ENCODE measurements around the gene RALGAPA2.

RALGAPA2 gene

DNA sequence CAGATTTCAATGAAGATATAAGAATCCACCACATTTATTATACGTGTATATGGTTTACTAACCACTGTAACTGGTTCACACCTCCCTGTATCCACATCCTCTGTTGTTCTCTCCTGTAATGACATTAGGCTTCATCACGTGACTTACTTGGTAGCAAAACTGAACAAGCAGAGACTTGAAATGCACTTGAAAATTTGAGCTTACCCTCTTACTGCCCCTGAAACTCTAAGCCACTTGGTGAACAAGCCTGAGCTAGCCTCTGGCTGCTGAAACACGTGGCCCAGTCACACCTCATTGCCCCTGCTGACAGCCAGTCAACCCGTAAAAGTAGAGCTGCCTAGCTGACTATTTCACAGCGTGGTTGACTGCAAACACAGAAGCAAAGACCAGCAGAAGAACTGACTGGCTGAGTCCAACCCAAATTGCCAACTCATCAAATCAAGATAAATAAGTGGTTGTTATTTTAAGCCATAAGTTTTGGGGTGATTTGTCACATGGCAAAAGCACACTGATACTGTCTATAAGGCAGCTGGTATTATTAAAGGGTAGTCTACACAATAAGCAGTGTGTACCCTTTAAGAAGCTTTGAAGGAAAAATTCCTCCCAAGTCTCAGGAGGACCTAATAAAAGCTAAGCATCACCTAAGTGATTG lies 109.0 kb downstream of the RALGAPA2 start:
- no peak for DNase-seq (ENCODE audit: low read depth)
- H3K4me3 ChIP-seq (ENCODE audit: low read depth, low read length), result no peak overlapping the region
- TF ChIP-seq, protein P1, sequence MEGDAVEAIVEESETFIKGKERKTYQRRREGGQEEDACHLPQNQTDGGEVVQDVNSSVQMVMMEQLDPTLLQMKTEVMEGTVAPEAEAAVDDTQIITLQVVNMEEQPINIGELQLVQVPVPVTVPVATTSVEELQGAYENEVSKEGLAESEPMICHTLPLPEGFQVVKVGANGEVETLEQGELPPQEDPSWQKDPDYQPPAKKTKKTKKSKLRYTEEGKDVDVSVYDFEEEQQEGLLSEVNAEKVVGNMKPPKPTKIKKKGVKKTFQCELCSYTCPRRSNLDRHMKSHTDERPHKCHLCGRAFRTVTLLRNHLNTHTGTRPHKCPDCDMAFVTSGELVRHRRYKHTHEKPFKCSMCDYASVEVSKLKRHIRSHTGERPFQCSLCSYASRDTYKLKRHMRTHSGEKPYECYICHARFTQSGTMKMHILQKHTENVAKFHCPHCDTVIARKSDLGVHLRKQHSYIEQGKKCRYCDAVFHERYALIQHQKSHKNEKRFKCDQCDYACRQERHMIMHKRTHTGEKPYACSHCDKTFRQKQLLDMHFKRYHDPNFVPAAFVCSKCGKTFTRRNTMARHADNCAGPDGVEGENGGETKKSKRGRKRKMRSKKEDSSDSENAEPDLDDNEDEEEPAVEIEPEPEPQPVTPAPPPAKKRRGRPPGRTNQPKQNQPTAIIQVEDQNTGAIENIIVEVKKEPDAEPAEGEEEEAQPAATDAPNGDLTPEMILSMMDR (IDR thresholded peaks at IDR 0.05; ENCODE audit: low read depth, low read length), result no peak
- no peak for TF ChIP-seq MYC (IDR thresholded peaks at IDR 0.05; ENCODE audit: low read depth, low read length)

DNA sequence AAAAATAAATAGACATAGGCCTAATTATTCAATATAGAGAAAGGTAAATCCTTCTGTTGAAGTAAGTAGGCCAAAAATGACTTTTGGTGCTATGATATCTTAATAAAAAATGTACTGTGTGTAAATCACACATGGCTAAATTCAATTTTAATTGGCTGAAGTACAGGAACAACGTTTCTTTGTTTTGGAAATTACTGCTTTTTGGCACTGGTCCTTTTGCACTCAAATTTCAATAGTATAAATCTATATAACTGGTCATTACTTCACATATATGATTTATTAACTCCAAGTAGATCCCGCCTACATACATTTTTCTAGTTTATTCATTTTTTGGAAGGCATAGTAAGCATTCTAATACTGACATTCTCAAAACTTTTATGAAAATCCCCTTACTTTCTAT lies 114.5 kb downstream of the RALGAPA2 start:
- TF ChIP-seq, protein P2, sequence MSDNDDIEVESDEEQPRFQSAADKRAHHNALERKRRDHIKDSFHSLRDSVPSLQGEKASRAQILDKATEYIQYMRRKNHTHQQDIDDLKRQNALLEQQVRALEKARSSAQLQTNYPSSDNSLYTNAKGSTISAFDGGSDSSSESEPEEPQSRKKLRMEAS (IDR thresholded peaks at IDR 0.05; ENCODE audit: low read depth, low read length), result no peak
- TF ChIP-seq POLR2A (IDR thresholded peaks at IDR 0.05; ENCODE audit: extremely low read depth, insufficient read length) (no peak), MYC (IDR thresholded peaks at IDR 0.05; ENCODE audit: low read depth, low read length) (no peak)
- TF ChIP-seq, protein P1 (IDR thresholded peaks at IDR 0.05; ENCODE audit: low read depth, low read length), result no peak
- no peak overlapping the region for H3K4me3 ChIP-seq (ENCODE audit: low read depth, low read length)
- no peak for DNase-seq (ENCODE audit: low read depth)

DNA sequence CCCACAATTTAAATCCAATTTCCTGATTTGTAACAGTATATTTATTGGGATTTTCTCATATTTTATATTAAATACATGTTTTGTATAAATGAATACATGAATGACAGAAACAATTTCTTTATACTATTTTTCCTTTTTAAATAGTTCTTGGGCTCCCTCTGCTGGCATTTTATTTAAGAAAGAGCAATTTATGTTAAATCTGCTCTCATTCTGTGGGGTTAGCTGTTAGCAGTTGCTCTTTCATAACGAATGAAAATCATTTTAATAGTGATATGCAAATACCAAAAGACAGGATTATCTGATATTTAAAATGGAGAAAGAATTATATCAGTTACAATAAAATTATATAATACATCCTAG lies 118.3 kb downstream of the RALGAPA2 start:
- TF ChIP-seq, protein P2 (IDR thresholded peaks at IDR 0.05; ENCODE audit: low read depth, low read length), result no peak
- TF ChIP-seq, protein P1 (IDR thresholded peaks at IDR 0.05; ENCODE audit: low read depth, low read length), result no peak
- TF ChIP-seq POLR2A (IDR thresholded peaks at IDR 0.05; ENCODE audit: extremely low read depth, insufficient read length), result no peak
- no peak for TF ChIP-seq MYC (IDR thresholded peaks at IDR 0.05; ENCODE audit: low read depth, low read length)
- peak; percentile 42 for DNase-seq (ENCODE audit: low read depth)
- no peak overlapping the region for H3K4me3 ChIP-seq (ENCODE audit: low read depth, low read length)

DNA sequence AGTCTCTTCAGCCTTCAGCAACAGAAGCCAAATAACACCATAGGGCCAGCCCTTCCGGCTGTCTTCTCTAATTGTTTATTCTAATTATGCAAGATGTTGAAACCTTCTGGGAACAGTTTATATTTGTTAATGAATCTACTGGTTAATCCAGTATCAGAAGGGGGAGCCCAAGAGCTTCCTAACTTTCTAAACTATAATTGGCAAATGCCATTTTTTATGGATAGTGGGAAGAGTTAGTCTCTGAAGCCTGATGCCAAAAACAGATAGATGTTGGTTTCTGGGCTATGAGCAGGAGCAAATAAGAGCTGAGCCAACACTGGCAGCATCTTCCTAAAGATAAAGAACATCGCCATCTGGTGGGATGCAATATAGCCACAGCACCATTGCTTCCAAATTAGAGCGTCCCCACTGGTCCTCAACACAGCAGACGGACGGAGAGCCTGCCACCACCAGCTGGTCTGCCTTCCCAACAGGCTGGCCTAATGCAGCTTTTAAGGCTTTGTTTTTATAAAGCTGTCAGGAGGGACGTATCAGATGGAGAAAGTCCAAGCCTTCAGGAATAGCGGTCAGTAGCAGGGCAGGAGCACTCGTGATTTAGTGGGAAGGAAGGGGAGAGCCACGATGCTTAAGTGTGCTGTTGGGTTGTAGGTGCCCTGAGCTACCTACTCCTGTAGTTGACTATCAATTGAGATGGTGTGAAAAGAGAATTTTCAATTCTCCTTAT lies 118.8 kb downstream of the RALGAPA2 start:
- no peak overlapping the region for H3K4me3 ChIP-seq (ENCODE audit: low read depth, low read length)
- peak; percentile 62 for DNase-seq (ENCODE audit: low read depth)
- no peak for TF ChIP-seq MYC (IDR thresholded peaks at IDR 0.05; ENCODE audit: low read depth, low read length)
- TF ChIP-seq, protein P1 (IDR thresholded peaks at IDR 0.05; ENCODE audit: low read depth, low read length), result peak; percentile 74

DNA sequence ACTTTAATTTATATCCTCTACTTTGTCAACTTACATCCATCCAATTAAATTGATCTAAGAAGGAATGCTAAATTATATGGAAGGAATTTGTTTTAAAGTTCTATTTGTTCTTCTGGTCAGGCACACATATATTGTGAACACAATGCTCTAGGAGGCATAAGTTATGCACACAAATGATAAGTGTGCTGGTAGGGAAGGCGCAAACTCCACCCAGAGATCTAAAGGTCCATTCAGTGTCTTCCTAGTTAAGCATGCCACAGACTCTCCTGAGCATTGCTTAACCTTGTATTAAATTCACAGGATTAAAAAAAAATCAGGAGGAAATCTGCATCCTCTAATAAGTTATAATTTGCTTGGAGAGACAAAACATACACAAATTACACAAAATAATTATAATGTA lies 127.3 kb downstream of the RALGAPA2 start:
- TF ChIP-seq MYC (IDR thresholded peaks at IDR 0.05; ENCODE audit: low read depth, low read length) (no peak), POLR2A (IDR thresholded peaks at IDR 0.05; ENCODE audit: extremely low read depth, insufficient read length) (no peak)
- TF ChIP-seq, protein P1 (IDR thresholded peaks at IDR 0.05; ENCODE audit: low read depth, low read length), result no peak
- TF ChIP-seq, protein P2 (IDR thresholded peaks at IDR 0.05; ENCODE audit: low read depth, low read length), result no peak
- DNase-seq (ENCODE audit: low read depth), result no peak
- no peak overlapping the region for H3K4me3 ChIP-seq (ENCODE audit: low read depth, low read length)

DNA sequence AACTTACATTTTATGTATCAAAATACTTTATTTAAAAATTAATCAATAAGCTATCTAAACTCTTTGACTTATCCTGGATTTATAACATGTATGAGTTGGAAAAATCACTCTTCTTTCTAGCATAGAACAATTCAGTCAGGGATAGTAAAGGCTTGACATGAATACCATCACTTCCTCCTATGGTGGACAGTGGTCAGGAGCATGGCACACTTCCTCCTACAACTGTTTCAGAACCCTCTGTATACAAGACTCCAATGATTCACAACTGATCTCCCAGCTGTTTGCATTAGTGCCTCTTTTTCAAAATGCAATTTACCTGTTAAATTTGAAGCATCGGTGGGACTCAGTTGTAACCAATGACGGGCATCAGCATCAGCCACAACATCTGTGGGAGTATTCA lies 129.7 kb downstream of the RALGAPA2 start:
- DNase-seq (ENCODE audit: low read depth), result peak; percentile 21
- no peak overlapping the region for H3K4me3 ChIP-seq (ENCODE audit: low read depth, low read length)
- TF ChIP-seq MYC (IDR thresholded peaks at IDR 0.05; ENCODE audit: low read depth, low read length), result no peak
- TF ChIP-seq, protein P2 (IDR thresholded peaks at IDR 0.05; ENCODE audit: low read depth, low read length), result no peak
- TF ChIP-seq, protein P1 (IDR thresholded peaks at IDR 0.05; ENCODE audit: low read depth, low read length), result no peak
- no peak for TF ChIP-seq POLR2A (IDR thresholded peaks at IDR 0.05; ENCODE audit: extremely low read depth, insufficient read length)
